Adrenal gland (tissue), 12 donors: Measurements from ENCODE around the gene ITGA11. TPM values are rescaled to one million over a fixed set of nuclear protein-coding genes. Genes with fewer than 3 reads are reported as not detected.
A peak's percentile ranks its signal among the peaks of the same experiment; 100 is the strongest.

ENCODE experiments used
- DNase-seq, 7 donors: peaks; one replicate each; pipeline ENCODE4 v3.0.0-alpha.2; 2019 to 2020
- H3K27ac ChIP-seq, 5 donors: fragments of 200-600 bp; sonication (generic) in 4 of 5; 1 replicate in 3 of 5; 2 replicates in 2 of 5; pipeline versions ENCODE4 v1.5.1 to v1.8.0; 2016 to 2020; ENCODE audit warnings: mild to moderate bottlenecking in 1 of 5
- H3K27me3 ChIP-seq: fragments of 200-600 bp; 2 replicates; pipeline ENCODE4 v1.8.0; 2021
- H3K36me3 ChIP-seq, 2 donors: fragments of 200-600 bp; replicated peaks in 1 of 2; 1 replicate in 1 of 2; 2 replicates in 1 of 2; pipeline versions ENCODE4 v1.5.1 to v1.8.0; 2018 to 2022
- H3K4me1 ChIP-seq, 2 donors: fragments of 200-600 bp; replicated peaks in 1 of 2; 1 replicate in 1 of 2; 2 replicates in 1 of 2; pipeline versions ENCODE4 v1.5.1 to v1.8.0; 2018 to 2021
- H3K4me3 ChIP-seq, 4 donors: fragments of 200-600 bp; sonication (generic) in 3 of 4; one replicate each; pipeline ENCODE4 v1.5.1; 2016 to 2018
- H3K9me3 ChIP-seq, 3 donors: fragments of 200-600 bp; sonication (generic) in 1 of 3; replicated peaks in 1 of 3; 1 replicate in 2 of 3; 2 replicates in 1 of 3; pipeline versions ENCODE4 v1.5.1 to v1.8.0; 2016 to 2021
- CTCF ChIP-seq, 6 experiments: fragments of 450-650 bp in 4 of 6; fragments of 200-600 bp in 2 of 6; sonication (generic) in 1 of 6; IDR thresholded peaks; 1 replicate in 5 of 6; 2 replicates in 1 of 6; pipeline versions ENCODE4 v1.5.1 to v1.8.0; 2016 to 2021; ENCODE audit warnings: antibody characterized with exemption in 6 of 6, mild to moderate bottlenecking in 2 of 6, moderate library complexity in 1 of 6
- POLR2A ChIP-seq, 2 donors: fragments of 450-650 bp; IDR thresholded peaks; one replicate each; pipeline ENCODE4 v1.6.1; 2017; ENCODE audit warnings: antibody characterized with exemption in 2 of 2, mild to moderate bottlenecking in 2 of 2, moderate library complexity in 1 of 2
- WGBS, 4 donors: extraction: QIAGEN DNeasy Blood & Tissue Kit in 2 of 4; methylation state at CpG; one replicate each; pipeline versions ENCODE4 v1.1.5 to v1.1.7; 2013 to 2017; 5-methylcytosine and 5-hydroxymethylcytosine counted together
- intact Hi-C, 2 donors: fragments of 100-400 bp; cut with DNase I; formaldehyde crosslinking; loops; one replicate each; pipeline versions ENCODE4 v1.14.1 to v1.15.0; 2022 to 2023
- polyA plus RNA-seq, 3 donors: library from polyadenylated mRNA; stranded (reverse); fragments of 200-250 nt in 2 of 3; fragments of 350-450 nt in 1 of 3; fragmentation: Illumina TruSeq in 1 of 3; extraction: RNeasy Lipid Tissue Mini Kit (QIAGEN cat#74804) in 1 of 3; gene quantifications; one replicate each; pipeline ENCODE4 v1.2.3, GENCODE V29; 2013 to 2014
- total RNA-seq, 9 donors: library from RNA; depleted of rRNA in 4 of 9; stranded (reverse); fragments of >200 nt in 4 of 9; fragments of 120-200 nt in 1 of 9; fragmentation: NEBNext Ultra II Directional in 1 of 9; extraction: Animal tissue kit (Norgen Biotek cat#: 25700) in 1 of 9; gene quantifications; one replicate each; pipeline versions ENCODE4 v1.1.0 to v1.2.4, GENCODE V29; 2013 to 2023
- donor health status: healthy with polysubstance abuse.
- donor health status: Bipolar disorder and iron deficiency.
- donor health status: DM: yes; HTN: yes; CAD: no.
- donor health status: DM: no; HTN: no; CAD: no.
- donor health status: DM: no; HTN: no; CAD: no.
- donor health status: DM: yes; HTN: yes; CAD: no.

Gene ITGA11
- total and polyA plus RNA-seq, 12 donors, result 1.4 to 52.5 (median 7.5) TPM

GRCh38 chr15:68378595-68378994, 53.4 kb downstream of the ITGA11 start:
- 80 to 93% (median 83%) methylated on average over 3 of the region's 3 CpGs for WGBS, 4 donors
- intact Hi-C loops, result loop anchor here in 1 of 2 donors (5.0 kb wide), 1 partner anchor 66 kb away; no protein-coding TSS in a partner anchor
- Histone ChIP-seq H3K36me3 (no peaks in the 10 kb centered on the region), H3K4me1 (peaks cover 0 to 3% of the 10 kb centered on the region in 2 donors), H3K9me3 (no peaks in the 10 kb centered on the region), H3K4me3 (no peak overlapping the region), H3K27me3 (no peaks in the 10 kb centered on the region), H3K27ac (no peak overlapping the region)
- peak in 1 of 7 donors; percentile 20 for DNase-seq
- TF ChIP-seq POLR2A (IDR thresholded peaks at IDR 0.05), result no peak
- no peak for TF ChIP-seq CTCF (IDR thresholded peaks at IDR 0.05)

- H3K27me3 ChIP-seq, result no peaks in the 10 kb centered on the region
- H3K4me3 ChIP-seq, result no peak overlapping the region
- intact Hi-C loops, result loop anchor here in 1 of 2 donors (5.0 kb wide), 1 partner anchor 65 kb away; no protein-coding TSS in a partner anchor
- 73 to 98% (median 93%) methylated on average over 3 of the region's 3 CpGs for WGBS, 4 donors
- DNase-seq, result peak in 2 of 7 donors; percentile 3 to 21
- no peaks in the 10 kb centered on the region for H3K36me3 ChIP-seq
- H3K9me3 ChIP-seq, result no peaks in the 10 kb centered on the region
- H3K4me1 ChIP-seq, result no peaks in the 10 kb centered on the region
- TF ChIP-seq POLR2A (IDR thresholded peaks at IDR 0.05) (no peak), CTCF (IDR thresholded peaks at IDR 0.05) (no peak)
- no peak overlapping the region for H3K27ac ChIP-seq
These were observed 54.2 kb downstream of the ITGA11 start for GRCh38 chr15:68377766-68378165.

GRCh38 chr15:68376447-68377060, 55.4 kb downstream of the ITGA11 start:
- DNase-seq, result peak in 1 of 7 donors; percentile 21

GRCh38 chr15:68375716-68376220, 56.2 kb downstream of the ITGA11 start:
- Histone ChIP-seq H3K36me3 (no peaks in the 10 kb centered on the region), H3K4me3 (no peak overlapping the region), H3K27ac (no peak overlapping the region), H3K27me3 (no peaks in the 10 kb centered on the region), H3K4me1 (no peaks in the 10 kb centered on the region), H3K9me3 (no peaks in the 10 kb centered on the region)
- 87 to 95% (median 88%) methylated on average over 6 of the region's 6 CpGs for whole genome bisulfite sequencing, 4 donors
- no peak for TF ChIP-seq CTCF (IDR thresholded peaks at IDR 0.05)
- no peak for TF ChIP-seq POLR2A (IDR thresholded peaks at IDR 0.05)
- peak in 2 of 7 donors; percentile 7 to 11 for DNase-seq
- intact Hi-C loops, result loop anchor here in 1 of 2 donors (5.0 kb wide), 1 partner anchor 63 kb away; no protein-coding TSS in a partner anchor

More at GRCh38 chr15:68376447-68377060, 55.4 kb downstream of the ITGA11 start:
- Histone ChIP-seq H3K36me3 (no peaks in the 10 kb centered on the region), H3K4me3 (no peak overlapping the region), H3K27me3 (no peaks in the 10 kb centered on the region), H3K27ac (no peak overlapping the region), H3K4me1 (no peaks in the 10 kb centered on the region), H3K9me3 (no peaks in the 10 kb centered on the region)
- no peak for TF ChIP-seq POLR2A (IDR thresholded peaks at IDR 0.05)
- intact Hi-C loops, result loop anchor here in 1 of 2 donors (5.0 kb wide), 1 partner anchor 64 kb away; no protein-coding TSS in a partner anchor
